Right renal pelvis (tissue), 4 donors: ENCODE results near the gene VPS51. TPM values are rescaled to one million over a fixed set of nuclear protein-coding genes. Genes with fewer than 3 reads are reported as not detected.
"Not testable (repeated sequence)": the region's sequence is repeated elsewhere in the genome, so short reads cannot be mapped to it uniquely, and the experiment has no call there.

Source experiments
- DNase-seq, 4 donors: peaks; one replicate each; pipeline ENCODE4 v3.0.0-alpha.2; 2013; ENCODE audit warnings: low read depth in 4 of 4, low spot score in 3 of 4, missing footprints in 1 of 4
- polyA plus RNA-seq, 4 donors: library from polyadenylated mRNA; unstranded; fragments of 120-200 nt; gene quantifications; one replicate each; pipeline ENCODE4 v1.2.1, GENCODE V29; 2013; ENCODE audit not compliant: insufficient read length in 4 of 4

VPS51 gene
- polyA plus RNA-seq, 4 donors = 90.9 to 148 (median 99.2) TPM

DNA sequence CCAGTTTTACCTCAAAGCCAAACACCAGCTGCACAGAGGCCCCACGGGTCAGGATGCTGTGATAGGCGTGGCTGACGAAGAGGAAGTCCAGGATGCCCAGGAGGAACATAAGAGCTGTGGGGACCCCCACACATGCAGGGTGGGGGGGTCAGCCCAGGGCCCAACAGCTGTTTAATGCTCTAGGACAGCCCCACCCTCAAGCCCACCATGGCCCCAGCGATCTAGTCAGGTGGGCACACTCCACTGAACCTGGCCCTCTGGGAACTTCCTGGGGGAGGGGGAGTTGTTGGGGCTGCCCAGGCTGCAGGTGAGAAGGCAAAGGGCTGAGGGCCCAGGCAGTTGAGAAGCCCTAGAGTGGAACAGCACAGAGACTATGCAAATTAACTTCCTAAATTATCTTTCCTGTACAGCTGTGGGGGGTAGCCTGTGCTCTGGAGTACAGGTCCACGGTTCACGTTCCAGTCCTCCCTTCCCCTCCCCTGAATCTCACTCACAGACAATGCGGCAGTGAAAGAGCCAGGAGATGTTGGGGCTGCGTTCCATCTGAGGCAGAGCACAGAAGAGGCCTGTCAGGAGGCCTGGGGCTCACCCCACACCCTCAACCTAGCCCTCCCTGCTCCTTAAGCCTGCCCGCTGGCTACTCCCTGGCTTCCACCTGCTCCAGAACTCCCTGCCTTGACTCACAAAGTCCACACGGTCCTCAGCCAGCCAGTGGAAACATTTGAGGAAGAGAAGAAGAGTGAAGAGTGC, 36.4 kb downstream of the VPS51 start:
- no peak for DNase-seq

DNA sequence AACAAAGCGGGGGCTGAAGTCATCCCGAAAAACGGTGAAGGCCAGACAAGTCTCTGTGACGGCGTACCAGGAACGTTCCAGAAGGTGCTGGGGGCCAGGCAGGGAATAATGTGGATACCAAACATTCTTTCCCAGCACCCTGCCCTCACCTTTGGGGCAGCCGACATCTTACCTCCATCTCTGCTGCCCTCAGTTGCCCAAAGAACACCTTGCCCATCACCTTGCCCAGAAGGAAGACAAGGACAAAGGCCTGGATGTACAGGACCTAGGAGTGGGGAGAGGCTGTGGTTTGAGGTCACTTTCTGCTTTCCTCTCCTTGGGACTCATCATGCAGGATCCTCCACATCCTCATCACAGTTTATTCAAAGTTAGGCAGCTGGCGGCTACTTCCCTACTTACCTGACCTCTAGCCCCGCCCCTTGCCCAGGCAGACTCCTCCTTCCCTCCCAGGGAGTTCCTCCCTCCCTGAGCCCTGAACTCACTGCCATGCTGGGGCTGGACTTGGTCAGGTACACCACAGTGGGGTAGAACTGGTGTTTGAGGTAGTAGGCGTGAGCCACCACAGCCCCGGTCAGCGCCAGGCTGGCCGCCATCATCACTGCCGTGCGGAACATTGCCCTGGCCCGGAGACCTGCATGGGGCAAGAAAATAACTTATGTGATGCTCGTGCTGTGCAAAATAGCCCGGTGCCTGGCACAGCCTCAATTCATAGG, 37.1 kb downstream of the VPS51 start:
- DNase-seq = no peak

DNA sequence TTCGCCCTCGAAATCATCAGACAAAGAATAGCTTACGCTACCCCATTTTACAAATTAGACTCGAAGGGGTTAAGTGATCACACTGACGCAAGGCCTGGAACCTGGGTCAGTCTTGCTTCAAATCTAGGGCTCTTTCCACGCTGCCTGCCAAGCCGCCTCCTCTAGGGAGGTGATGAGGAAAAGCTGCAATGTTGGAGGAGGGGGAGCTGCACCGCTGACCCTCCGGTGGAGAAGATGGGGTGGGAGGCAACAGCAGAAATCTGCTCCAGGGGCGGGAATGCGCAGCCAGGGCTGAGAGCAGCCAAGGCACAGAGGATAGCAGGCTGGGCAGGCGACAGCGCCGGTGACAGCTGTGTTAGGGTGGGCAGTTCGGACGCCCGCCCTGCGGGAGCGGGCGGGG, 37.7 kb downstream of the VPS51 start:
- no peak for DNase-seq

DNA sequence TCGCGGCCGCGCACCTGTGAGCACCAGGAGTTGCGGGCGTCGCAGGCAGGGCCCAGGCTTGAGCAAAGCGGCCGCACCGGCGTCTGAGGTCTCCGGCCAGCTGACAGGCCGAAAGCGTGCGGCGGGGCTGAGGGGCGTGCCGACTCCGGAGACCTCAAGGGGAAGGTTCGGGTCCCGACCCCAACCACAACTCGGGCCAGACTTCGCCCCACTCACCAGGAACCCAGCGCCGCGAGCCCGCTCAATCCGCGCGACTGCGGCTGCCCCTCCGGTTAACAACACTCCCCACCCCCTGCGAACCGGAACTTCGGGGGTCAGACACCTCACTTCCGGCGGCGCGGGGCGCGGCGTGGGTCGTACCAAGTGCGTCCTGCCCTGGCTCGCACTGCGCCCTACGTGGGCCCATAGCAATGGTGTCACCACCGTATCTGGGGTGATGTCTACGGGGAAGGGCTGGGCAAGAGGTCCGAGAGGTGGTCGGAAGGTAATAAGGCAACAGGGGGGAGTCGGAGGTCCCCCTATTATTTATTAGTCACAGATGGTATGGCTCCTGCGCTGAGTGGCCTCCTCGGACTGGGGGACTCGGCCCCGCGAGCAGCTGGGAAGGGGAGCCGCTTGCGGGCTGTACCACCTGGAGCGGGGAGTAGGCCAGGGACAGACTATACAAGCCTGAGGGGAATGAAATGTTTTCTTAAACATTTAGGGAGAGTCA, 38.4 kb downstream of the VPS51 start, which contains the start of gene SYVN1:
TSS of gene SYVN1 (minus strand) at position 280 of the 712 bp plus-strand sequence. CDS start 918 bp downstream, outside the sequence.
- peak; percentile 76 to 93 (median 84) for DNase-seq

DNA sequence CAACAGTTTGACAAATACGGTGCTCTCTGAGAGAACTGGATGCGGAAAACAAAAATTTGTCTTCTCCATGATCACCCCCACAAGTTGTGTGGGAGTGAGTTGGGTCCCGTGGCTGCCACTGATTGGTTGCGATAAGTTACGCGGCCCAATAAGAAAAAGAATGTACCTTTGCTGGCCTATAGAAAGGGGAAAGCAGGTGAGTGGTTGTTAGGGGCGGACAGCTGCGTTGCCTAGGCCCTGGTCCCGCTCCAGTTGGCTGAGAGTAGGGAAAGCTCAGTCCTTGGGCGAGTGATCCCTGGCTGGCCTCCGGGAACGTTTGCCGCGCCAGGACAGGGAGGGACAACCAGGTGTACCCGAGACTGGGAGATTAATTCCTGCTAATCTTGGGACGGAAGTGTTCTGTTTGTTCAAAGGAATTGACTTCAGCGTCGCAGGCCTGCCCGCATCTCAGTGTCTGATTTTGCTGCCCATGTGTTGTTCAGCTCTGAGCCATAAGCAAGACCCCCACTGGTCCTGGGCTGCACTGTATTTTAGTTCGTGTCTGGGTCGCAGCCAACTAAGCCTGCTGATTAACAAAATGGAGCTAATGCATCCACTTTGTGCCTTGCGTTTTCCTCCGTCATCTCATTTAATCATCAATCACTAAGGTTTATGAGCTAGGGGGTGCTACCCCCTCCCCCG, 39.1 kb downstream of the VPS51 start:
- peak; percentile 89 to 95 (median 92) for DNase-seq

DNA sequence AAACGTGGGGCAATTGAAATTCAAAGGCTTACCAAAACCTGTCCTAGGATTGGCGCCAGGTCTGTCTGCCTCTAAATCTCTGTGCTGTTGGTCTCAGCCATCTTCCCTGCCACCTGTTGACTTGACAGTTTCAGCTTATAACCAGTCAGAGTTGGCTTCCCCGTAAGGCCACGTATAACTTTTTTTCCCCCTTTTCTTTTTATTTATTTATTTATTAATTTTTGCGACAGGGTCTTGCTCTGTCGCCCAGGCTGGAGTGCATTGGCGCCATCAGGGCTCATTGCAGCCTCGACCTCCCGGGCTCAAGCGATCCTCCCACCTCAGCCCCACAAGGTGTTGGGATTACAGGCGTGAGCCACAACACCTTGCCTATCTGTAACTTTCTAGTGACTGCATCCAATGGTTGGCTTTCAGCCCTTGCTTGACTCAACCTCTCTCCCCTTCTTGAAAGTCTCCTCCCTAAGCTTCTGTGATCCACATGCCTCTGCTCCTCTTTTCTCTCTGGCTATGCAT, 39.7 kb downstream of the VPS51 start:
- no peak for DNase-seq

DNA sequence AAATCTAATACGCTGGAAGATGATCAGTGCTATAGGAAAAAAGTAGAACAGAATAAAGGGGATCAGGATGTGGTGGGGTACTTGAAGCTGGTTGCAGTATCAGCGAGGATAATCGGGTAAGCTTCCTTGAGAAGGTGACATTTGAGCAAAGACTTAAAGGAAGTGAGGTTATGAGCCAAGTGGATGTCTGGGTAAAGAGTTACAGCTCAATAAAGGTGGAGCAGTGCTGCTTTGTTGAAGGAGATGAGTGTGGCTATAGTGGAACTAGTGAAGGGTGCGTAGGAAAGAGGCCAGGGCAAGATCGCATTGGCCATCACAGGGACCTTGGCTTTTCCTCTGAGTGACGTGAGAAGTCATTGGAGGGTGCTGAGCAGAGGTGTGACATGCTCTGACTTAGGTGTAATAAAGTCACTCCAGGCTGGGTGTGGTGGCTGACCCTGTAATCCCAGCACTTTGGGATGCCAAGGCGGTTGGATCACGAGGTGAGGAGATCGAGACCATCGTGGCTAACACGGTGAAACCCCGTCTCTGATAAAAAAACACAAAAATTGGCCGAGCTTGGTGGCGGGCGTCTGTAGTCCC, 40.6 kb downstream of the VPS51 start:
- DNase-seq = no peak

DNA sequence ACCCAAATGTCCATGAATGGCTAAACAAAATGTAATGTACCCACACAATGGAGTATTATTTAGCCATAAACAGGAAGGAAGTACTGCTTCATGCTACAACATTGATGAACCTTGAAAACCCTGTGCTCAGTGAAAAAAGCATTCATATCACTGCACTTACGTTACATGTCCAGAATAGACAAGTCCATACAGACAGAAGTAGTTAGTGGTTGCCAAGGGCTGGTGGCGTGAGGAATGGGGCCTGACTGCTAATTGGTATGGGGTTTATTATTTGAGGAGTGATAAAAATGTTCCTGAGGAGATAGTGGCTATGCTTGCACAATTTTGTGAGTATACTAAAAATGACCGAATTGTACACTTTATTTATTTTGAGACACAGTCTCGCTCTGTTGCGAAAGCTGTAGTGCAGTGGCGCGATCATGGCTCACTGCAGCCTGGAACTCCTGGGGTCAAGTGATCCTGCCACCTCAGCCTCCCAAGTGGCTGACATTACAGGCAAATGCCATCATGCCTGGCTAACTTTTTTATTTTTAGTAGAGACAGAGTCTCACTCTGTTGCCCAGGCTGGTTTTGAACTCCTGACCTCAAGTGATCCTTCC, 46.0 kb downstream of the VPS51 start:
- no peak for DNase-seq

DNA sequence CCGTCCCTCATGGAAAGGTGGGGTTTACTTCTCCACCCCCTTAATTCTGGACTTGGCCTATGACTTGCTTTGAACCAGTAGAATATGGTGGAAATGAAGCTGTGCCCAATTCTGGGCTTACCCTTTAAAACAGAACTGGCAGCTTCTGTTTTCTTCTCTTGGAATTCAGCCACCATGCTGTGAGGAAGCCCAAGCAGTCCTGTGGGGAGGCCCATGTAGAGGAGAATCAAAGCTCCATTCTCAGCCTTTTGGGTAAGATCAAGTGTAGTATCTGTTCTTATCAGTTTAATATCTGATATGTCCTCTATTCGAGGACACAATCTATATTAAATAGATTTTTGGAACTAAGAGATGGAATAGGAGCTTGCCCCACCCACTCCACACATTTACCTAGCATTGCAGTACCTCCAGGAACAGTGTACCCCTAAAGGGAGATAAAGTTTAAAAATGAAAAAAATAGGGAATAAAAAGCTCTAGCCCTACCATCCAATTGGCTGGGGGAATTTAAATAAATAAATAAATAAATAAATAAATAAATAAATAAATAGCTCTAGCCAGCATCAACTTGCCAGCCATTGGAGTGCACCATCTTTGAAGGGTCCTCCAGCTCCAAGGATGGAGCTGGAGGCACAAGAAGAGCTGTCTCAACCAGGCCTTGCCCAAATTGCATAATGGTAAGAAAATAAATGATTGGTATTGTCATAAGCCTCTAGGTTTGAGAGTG, 51.5 kb downstream of the VPS51 start:
- no peak for DNase-seq

DNA sequence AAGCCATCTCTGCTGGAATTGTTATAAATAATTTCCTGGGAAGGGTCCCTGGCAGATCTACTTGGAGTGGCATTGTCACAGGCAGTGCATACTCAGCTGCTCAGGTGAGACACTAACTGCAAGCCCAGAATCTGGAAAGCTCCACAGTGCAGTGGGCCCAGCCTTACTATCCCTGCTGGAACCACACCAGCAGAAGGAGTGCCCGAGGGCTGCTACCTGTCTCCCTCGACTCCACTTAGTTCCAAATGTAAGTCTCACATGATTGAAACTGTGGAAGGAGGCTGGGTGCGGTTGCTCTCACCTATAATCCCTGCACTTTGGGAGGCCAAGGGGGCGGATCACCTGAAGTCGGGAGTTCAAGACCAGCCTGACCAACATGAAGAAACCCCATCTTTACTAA, 52.6 kb downstream of the VPS51 start:
- no peak for DNase-seq

DNA sequence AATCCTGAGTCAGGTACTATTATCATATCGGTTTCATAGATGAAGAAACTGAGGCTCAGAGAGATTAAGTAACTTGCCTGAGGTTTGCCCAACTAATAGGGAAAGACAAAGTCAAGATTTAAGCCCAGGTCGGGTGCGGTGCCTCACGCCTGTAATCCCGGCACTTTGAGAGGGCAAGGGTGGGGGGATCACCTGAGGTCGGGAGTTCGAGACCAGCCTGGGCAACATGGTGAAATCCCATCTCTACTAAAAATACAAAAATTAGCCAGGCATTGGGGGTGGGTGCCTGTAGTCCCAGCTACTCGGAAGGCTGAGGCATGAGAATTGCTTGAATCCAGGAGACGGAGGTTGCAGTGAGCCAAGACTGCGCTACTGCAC, 54.1 kb downstream of the VPS51 start:
- DNase-seq = not testable (repeated sequence)

DNA sequence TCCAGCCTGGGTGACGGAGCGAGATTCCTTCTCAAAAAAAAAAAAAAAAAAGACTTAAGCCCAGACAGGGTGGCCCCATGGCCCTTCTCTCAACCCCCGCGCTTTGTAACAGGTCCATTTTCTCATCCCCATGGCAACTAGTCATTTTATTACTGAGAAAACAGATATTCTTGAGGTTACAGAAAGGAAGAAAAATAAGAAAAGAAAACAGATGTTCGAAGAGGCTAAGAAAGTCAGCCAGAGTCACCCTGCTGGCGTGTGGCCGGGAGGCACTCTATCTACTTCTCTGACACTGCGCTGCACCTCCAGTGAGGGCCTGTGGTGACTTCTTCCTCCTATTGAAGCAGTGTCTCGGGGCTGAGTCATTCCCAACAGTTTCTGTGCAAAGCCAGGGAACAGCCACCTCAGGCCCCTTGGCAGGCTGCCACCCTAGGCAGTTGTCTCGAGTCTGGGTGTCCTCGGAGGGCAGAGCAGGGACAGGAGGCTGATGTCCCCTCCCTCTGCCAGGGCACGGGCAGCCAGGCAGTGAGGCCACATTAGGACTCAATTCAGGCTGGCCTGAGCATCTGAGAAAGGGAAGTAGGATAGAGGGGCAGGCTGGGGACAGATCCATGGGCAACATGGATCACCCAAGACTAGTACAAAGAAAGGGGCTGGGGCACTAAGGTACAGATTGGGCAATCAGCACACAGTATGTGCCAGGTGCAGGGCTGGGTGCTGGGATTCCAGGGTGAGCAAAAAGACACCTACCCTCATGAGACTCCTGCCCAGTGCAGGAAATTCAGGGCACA, 54.7 kb downstream of the VPS51 start:
- no peak for DNase-seq

DNA sequence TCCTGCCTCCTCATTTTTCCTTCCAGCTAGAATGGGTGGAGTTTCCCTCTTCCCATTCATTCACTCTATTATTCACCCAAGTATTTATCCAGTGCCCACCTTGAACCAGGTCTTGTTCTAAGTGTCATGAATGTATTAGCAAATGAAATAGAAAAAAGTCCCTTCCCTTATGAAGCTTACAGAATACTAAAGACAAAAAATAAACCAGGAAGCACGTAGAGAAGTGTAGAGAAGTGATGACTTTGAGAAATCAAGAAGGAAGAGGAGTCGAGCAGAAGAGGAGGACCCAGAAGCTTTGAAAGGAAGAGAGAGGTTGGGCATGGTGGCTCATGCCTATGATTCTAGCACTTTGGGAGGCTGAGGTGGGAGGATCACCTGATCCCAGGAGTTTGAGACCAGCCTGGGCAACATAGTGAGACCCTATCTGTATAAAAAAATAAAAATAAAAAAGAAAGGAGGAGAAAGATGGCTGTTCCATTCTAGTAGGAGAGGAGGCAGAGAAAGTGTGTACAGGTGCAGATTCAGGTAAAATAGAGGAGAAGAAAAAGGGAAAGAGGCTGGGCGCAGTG, 55.4 kb downstream of the VPS51 start:
- no peak for DNase-seq

DNA sequence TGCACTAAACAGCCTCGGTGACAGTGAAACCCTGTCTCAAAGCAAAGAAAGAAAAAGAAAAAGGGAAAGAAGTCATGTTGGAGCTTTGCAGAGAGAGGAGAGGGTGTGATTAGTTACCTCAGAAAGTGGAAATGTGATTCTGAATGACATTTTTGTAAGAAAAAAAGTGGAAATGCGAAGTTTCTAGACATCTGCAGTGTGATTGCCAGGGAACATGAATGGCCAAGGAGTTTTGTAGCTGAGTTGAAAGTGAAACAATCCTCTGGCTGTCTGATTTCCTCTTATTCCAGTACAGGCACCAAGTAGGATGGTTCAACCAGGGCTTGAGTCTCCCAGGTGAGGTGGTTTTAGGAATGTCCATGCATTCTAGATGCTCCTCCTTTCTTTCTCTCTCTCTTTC, 56.1 kb downstream of the VPS51 start:
- DNase-seq = no peak

DNA sequence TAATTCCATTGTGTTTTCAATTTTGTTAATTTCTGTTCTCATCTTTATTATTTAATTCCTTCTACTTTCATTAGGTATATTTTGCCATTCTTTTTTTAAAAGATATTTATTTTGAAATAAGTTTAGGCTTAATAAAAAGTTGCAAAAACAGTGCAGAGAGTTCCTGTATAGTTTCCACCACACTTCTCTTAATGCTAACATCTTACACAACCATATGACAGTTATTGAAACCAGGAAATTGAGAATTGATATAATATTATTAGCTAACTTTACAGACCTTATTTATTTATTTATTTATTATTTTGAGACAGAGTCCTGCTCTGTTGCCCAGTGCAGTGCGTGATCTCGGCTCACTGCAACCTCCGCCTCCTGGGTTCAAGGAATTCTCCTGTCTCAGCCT, 60.2 kb downstream of the VPS51 start:
- no peak for DNase-seq

DNA sequence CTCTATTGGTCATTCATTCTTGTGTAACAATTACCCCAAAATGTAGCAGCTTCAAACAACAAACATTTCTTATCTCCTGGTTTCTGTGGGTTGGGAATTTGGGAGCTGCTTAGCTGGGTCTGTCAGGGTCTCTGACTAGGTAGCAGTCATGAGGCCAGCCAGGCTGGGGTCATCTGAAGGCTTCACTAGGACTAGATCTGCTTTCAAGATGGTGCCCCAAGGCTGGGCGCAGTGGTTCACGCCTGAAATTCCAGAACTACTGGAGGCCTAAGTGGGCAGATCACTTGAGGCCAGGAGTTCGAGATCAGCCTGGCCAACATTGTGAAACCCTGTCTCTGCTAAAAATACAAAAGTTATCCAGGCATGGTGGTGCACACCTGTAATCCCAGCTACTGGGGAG, 60.9 kb downstream of the VPS51 start:
- DNase-seq = no peak

DNA sequence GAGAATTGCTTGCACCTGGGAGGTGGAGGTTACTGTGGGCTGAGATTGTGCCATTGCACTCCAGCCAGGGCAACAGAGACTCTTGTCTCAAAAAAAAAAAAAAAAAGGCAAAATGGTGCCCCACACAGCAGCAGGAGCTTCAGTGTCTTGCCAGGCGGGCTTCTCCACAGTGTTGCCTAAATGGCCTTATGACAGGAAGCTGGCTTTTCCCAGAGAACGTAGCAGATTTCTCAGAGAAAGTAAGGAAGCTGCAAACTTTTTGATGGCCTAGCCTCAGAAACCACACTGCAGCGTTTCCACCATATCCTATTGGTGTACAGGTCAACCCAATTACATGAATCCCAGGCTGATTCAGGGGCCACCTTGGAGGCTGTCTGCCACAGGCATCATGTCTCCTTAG, 61.3 kb downstream of the VPS51 start:
- no peak for DNase-seq

DNA sequence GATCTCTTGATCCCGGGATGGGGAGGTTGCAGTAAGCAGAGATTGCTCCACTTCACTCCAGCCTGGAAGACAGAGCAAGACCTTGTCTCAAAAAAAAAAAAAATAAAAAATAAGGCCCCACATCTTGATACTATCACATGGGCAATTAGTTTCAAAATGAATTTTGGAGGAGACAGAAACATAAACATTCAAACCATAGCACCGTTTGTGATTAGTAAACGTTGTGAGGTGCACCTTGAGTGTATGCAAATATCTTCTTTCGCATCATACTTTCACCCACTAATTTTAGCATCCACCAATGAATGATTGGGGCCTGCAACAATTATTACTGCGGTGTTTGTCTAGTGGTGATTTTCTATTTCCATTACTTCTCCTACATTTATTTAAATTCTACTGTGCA, 63.0 kb downstream of the VPS51 start:
- DNase-seq = no peak
